Measurements from ENCODE around the gene GTF3C1.

- TF ChIP-seq REST (IDR thresholded peaks at IDR 0.05; ENCODE audit: insufficient read depth in 1 of 2, low read depth in 2 of 2, low read length in 2 of 2) = no peak
- TF ChIP-seq TAF1 (IDR thresholded peaks at IDR 0.05; ENCODE audit: borderline replicate concordance, insufficient read depth, low read length) = no peak
Measured at GRCh38 chr16:27547134-27547533, 2.6 kb downstream of the GTF3C1 start.

Measured in PFSK-1 (cell line).